HepG2 (cell line): Measurements from ENCODE around the gene PDE4D. TPM values are rescaled to one million over a fixed set of nuclear protein-coding genes. Genes with fewer than 3 reads are reported as not detected.

Experiments
- DDIT3 ChIP-seq: sonication (generic); formaldehyde crosslinking; IDR thresholded peaks from 2 replicates; pipeline ENCODE4 v1.4.0; 2020; ENCODE audit warnings: mild to moderate bottlenecking, missing genetic modification reagents
- FOXO1 ChIP-seq: sonication (generic); formaldehyde crosslinking; IDR thresholded peaks from 2 replicates; pipeline ENCODE4 v1.4.0; 2020; ENCODE audit warnings: missing genetic modification reagents
- TFAP4 ChIP-seq: sonication (generic); IDR thresholded peaks from 2 replicates; pipeline ENCODE4 v1.6.1; 2016; ENCODE audit warnings: low read depth, borderline replicate concordance
- UBTF ChIP-seq: sonication (generic); formaldehyde crosslinking; IDR thresholded peaks from 2 replicates; pipeline ENCODE4 v1.4.0; 2020; ENCODE audit warnings: mild to moderate bottlenecking, missing genetic modification reagents
- WIZ ChIP-seq: sonication (generic); formaldehyde crosslinking; IDR thresholded peaks from 2 replicates; pipeline ENCODE4 v1.5.1; 2020; ENCODE audit warnings: mild to moderate bottlenecking, missing genetic modification reagents
- ZNF318 ChIP-seq: sonication (generic); formaldehyde crosslinking; IDR thresholded peaks from 2 replicates; pipeline ENCODE4 v1.4.0; 2020; ENCODE audit warnings: mild to moderate bottlenecking, missing genetic modification reagents
- ZNF329 ChIP-seq: sonication (generic); formaldehyde crosslinking; IDR thresholded peaks from 2 replicates; pipeline ENCODE4 v1.9.0; 2021; ENCODE audit warnings: low read depth, mild to moderate bottlenecking, missing genetic modification reagents
- ZNF512B ChIP-seq: sonication (generic); formaldehyde crosslinking; IDR thresholded peaks from 2 replicates; pipeline ENCODE4 v1.5.1; 2020; ENCODE audit warnings: missing genetic modification reagents, mild to moderate bottlenecking, borderline replicate concordance
- ZNF546 ChIP-seq: sonication (generic); formaldehyde crosslinking; conservative IDR thresholded peaks from 2 replicates; pipeline ENCODE4 v1.8.1; 2023; ENCODE audit warnings: mild to moderate bottlenecking, missing genetic modification reagents
- ZNF652 ChIP-seq: IDR thresholded peaks from 2 replicates; pipeline ENCODE4 v1.6.1; 2016; ENCODE audit warnings: low read depth, borderline replicate concordance
- ZNF782 ChIP-seq: sonication (generic); formaldehyde crosslinking; IDR thresholded peaks from 2 replicates; pipeline ENCODE4 v1.4.0; 2020; ENCODE audit warnings: missing genetic modification reagents, mild to moderate bottlenecking, borderline replicate concordance
- polyA plus RNA-seq, 8 experiments: library from polyadenylated mRNA; depleted of rRNA in 3 of 8; stranded (reverse) in 7 of 8; unstranded in 1 of 8; fragments of >200 nt; fragmentation: Illumina TruSeq in 4 of 8; extraction: Trizol in 4 of 8; gene quantifications; 2 replicates each; pipeline versions ENCODE4 v1.2.1 to v1.2.3, GENCODE V29; 2011 to 2016; ENCODE audit warnings: low read depth in 4 of 8, missing spikeins in 1 of 8, mixed read lengths in 1 of 8; ENCODE audit not compliant: insufficient read depth in 1 of 8
- total RNA-seq, 5 experiments: library from RNA; depleted of rRNA; stranded (reverse); fragments of >200 nt; fragmentation: Illumina TruSeq; extraction: Trizol; gene quantifications; 2 replicates each; pipeline ENCODE4 v1.2.3, GENCODE V29; 2016; ENCODE audit warnings: low read depth in 1 of 5

Gene PDE4D
- total and polyA plus RNA-seq, 2 of the 13 experiments (the other 11 are each of a cell fraction or from before 2014, with no cell fraction given): 7.0 to 12.2 TPM

- TF ChIP-seq UBTF (CRISPR knock-in tag): no peak
- no peak; the same call in 1 of the 2 replicates for TF ChIP-seq ZNF512B (CRISPR knock-in tag)
- no peak for TF ChIP-seq WIZ (CRISPR knock-in tag)
- 0 out of 2 replicates have a peak, but pooled peaks have one; percentile 10 for TF ChIP-seq FOXO1 (CRISPR knock-in tag)
- no peak for TF ChIP-seq TFAP4
- TF ChIP-seq ZNF318: no peak
- TF ChIP-seq ZNF546 (CRISPR knock-in tag): no peak
- no peak for TF ChIP-seq DDIT3 (CRISPR knock-in tag)
- no peak for TF ChIP-seq ZNF329
- no peak for TF ChIP-seq ZNF782 (CRISPR knock-in tag)
- peak; percentile 40; the same call in 1 of the 2 replicates for TF ChIP-seq ZNF652
These were observed 830.4 kb downstream of the PDE4D start (continued) for GRCh38 chr5:59062986-59063683.
